Psoas muscle (tissue), 8 donors: ENCODE data around the gene C11orf16. TPM values are rescaled to one million over a fixed set of nuclear protein-coding genes. Genes with fewer than 3 reads are reported as not detected.
"Not testable (repeated sequence)": the region's sequence is repeated elsewhere in the genome, so short reads cannot be mapped to it uniquely, and the experiment has no call there.

Experiments
- ATAC-seq, 4 donors: fragments of 200-7000 bp; cut with Tn5 transposase; one replicate each; pipeline ENCODE4 v1.9.1; 2020; ENCODE audit warnings: moderate library complexity in 3 of 4, mild to moderate bottlenecking in 2 of 4
- DNase-seq, 2 donors: peaks; one replicate each; pipeline ENCODE4 v3.0.0-alpha.2; 2020
- H3K27ac ChIP-seq: fragments of 200-600 bp; one replicate; pipeline ENCODE4 v1.8.0; 2022
- H3K27me3 ChIP-seq, 3 donors: fragments of 200-600 bp in 1 of 3; one replicate each; pipeline versions ENCODE4 v1.6.1 to v1.8.0; 2013 to 2022; ENCODE audit warnings: low read length in 2 of 3, mild to moderate bottlenecking in 2 of 3, moderate library complexity in 1 of 3; ENCODE audit not compliant: insufficient read depth in 3 of 3
- H3K36me3 ChIP-seq, 2 donors: fragments of 200-600 bp in 1 of 2; one replicate each; pipeline versions ENCODE4 v1.6.1 to v1.8.0; 2013 to 2022; ENCODE audit warnings: low read depth in 1 of 2, mild to moderate bottlenecking in 1 of 2, moderate library complexity in 1 of 2; ENCODE audit not compliant: insufficient read depth in 1 of 2
- H3K4me1 ChIP-seq: fragments of 200-600 bp; one replicate; pipeline ENCODE4 v1.8.0; 2022
- H3K4me3 ChIP-seq: fragments of 200-600 bp; one replicate; pipeline ENCODE4 v1.8.0; 2022; ENCODE audit warnings: mild to moderate bottlenecking
- H3K9me3 ChIP-seq: fragments of 200-600 bp; one replicate; pipeline ENCODE4 v1.8.0; 2022
- CTCF ChIP-seq: fragments of 200-600 bp; IDR thresholded peaks from one replicate; pipeline ENCODE4 v1.8.0; 2022; ENCODE audit warnings: antibody characterized with exemption
- WGBS, 3 donors: extraction: QIAGEN DNeasy Blood & Tissue Kit; methylation state at CpG; one replicate each; pipeline versions ENCODE4 v1.1.6 to v1.1.7; 2013; 5-methylcytosine and 5-hydroxymethylcytosine counted together
- intact Hi-C, 2 donors: fragments of 100-400 bp; cut with DNase I; formaldehyde crosslinking; loops; one replicate each; pipeline versions ENCODE4 v1.11.0 to v1.14.2; 2022
- polyA plus RNA-seq, 3 donors: library from polyadenylated mRNA; stranded (reverse); fragments of 200-250 nt; gene quantifications; one replicate each; pipeline ENCODE4 v1.2.3, GENCODE V29; 2013
- total RNA-seq, 4 donors: library from RNA; stranded (reverse); fragmentation: NEBNext Ultra II Directional in 2 of 4; extraction: Animal tissue kit (Norgen Biotek cat#: 25700) in 2 of 4; gene quantifications; one replicate each; pipeline versions ENCODE4 v1.2.1 to v1.2.4, GENCODE V29; 2021 to 2023
- donor health status: healthy with polysubstance abuse.
- donor health status: DM: no; HTN: no; CAD: no; lungs with moderate emphysema.
- donor health status: Bipolar disorder and iron deficiency.
- donor health status: healthy.
- donor health status: DM: yes; HTN: yes; CAD: no.
- donor health status: DM: no; HTN: no; CAD: no.
- donor health status: DM: no; HTN: no; CAD: no.
- donor health status: DM: yes; HTN: yes; CAD: no.

C11orf16 gene
- total and polyA plus RNA-seq, 7 donors: not detected

GRCh38 chr11:8907116-8907515, 25.6 kb downstream of the C11orf16 start:
- 45 to 50% (median 46%) methylated on average over 1 of the region's 1 CpG for WGBS, 3 donors
- TF ChIP-seq CTCF: no peak
- Histone ChIP-seq H3K4me3 (no peak overlapping the region), H3K4me1 (peaks cover 2% of the 10 kb centered on the region), H3K27me3 (no peaks in the 10 kb centered on the region), H3K9me3 (no peaks in the 10 kb centered on the region), H3K36me3 (no peaks in the 10 kb centered on the region), H3K27ac (no peak overlapping the region)
- DNase-seq (no peak), ATAC-seq (no peak)
- intact Hi-C loops: loop anchor here in 1 of 2 donors (5.0 kb wide), 1 partner anchor 35 kb away; no protein-coding TSS in a partner anchor

- TF ChIP-seq CTCF: no peak
- H3K36me3 ChIP-seq: no peaks in the 10 kb centered on the region
- ATAC-seq (no peak), DNase-seq (no peak)
- H3K4me1 ChIP-seq: no peaks in the 10 kb centered on the region
- intact Hi-C loops: loop anchor here in 1 of 2 donors (5.0 kb wide), 1 partner anchor 33 kb away; no protein-coding TSS in a partner anchor
- WGBS, 3 donors: 58 to 88% (median 82%) methylated on average over 5 of the region's 5 CpGs
- H3K4me3 ChIP-seq: no peak overlapping the region
- H3K9me3 ChIP-seq: no peaks in the 10 kb centered on the region
- no peaks in the 10 kb centered on the region for H3K27me3 ChIP-seq
- no peak overlapping the region for H3K27ac ChIP-seq
These were observed 27.1 kb downstream of the C11orf16 start for GRCh38 chr11:8905528-8906165.

GRCh38 chr11:8899119-8899753, 33.5 kb downstream of the C11orf16 start:
- Histone ChIP-seq H3K4me3 (no peak overlapping the region), H3K27ac (no peak overlapping the region), H3K4me1 (no peaks in the 10 kb centered on the region), H3K27me3 (no peaks in the 10 kb centered on the region), H3K36me3 (no peaks in the 10 kb centered on the region), H3K9me3 (peaks cover 7% of the 10 kb centered on the region)
- intact Hi-C loops: no loop called here
- DNase-seq: no peak
- no peak for ATAC-seq
- TF ChIP-seq CTCF: no peak

- H3K4me3 ChIP-seq, intact Hi-C loops, H3K27ac ChIP-seq, H3K9me3 ChIP-seq, H3K36me3 ChIP-seq, H3K27me3 ChIP-seq, H3K4me1 ChIP-seq, DNase-seq, ATAC-seq: not testable (repeated sequence)
- WGBS, 3 donors: 86 to 95% (median 92%) methylated on average over 2 of the region's 2 CpGs
These were observed 41.6 kb downstream of the C11orf16 start for GRCh38 chr11:8891185-8891584.

GRCh38 chr11:8886322-8886721, 46.4 kb downstream of the C11orf16 start:
- TF ChIP-seq CTCF: no peak

GRCh38 chr11:8881585-8881984, 51.2 kb downstream of the C11orf16 start:
- intact Hi-C loops, H3K4me3 ChIP-seq, H3K36me3 ChIP-seq, H3K27me3 ChIP-seq, H3K9me3 ChIP-seq: not testable (repeated sequence)
- DNase-seq: peak in 1 of 2 donors; percentile 64
- peak in 3 of 4 donors; percentile 69 to 81 (median 76) for ATAC-seq
- H3K4me1 ChIP-seq: peaks cover 16% of the 10 kb centered on the region
- 29 to 57% (median 43%) methylated on average over 7 of the region's 7 CpGs for WGBS, 3 donors
- peak overlapping the region; percentile 44 for H3K27ac ChIP-seq

More at GRCh38 chr11:8886322-8886721, 46.4 kb downstream of the C11orf16 start:
- 20 to 33% (median 21%) methylated on average over 2 of the region's 2 CpGs for whole genome bisulfite sequencing, 3 donors
- Histone ChIP-seq H3K9me3 (no peaks in the 10 kb centered on the region), H3K36me3 (no peaks in the 10 kb centered on the region), H3K4me3 (peak overlapping the region; percentile 4), H3K4me1 (peaks cover 16% of the 10 kb centered on the region), H3K27me3 (no peaks in the 10 kb centered on the region), H3K27ac (peak overlapping the region; percentile 23)
- intact Hi-C loops: no loop called here
- no peak for DNase-seq
- ATAC-seq: no peak
